ENCODE data around the gene TRIM5. TPM values are rescaled to one million over a fixed set of nuclear protein-coding genes. Genes with fewer than 3 reads are reported as not detected.
A peak's percentile ranks its signal among the peaks of the same experiment; 100 is the strongest.

TRIM5 gene
- total and polyA plus RNA-seq, 12 donors: 3.1 to 12.6 (median 7.3) TPM

DNA sequence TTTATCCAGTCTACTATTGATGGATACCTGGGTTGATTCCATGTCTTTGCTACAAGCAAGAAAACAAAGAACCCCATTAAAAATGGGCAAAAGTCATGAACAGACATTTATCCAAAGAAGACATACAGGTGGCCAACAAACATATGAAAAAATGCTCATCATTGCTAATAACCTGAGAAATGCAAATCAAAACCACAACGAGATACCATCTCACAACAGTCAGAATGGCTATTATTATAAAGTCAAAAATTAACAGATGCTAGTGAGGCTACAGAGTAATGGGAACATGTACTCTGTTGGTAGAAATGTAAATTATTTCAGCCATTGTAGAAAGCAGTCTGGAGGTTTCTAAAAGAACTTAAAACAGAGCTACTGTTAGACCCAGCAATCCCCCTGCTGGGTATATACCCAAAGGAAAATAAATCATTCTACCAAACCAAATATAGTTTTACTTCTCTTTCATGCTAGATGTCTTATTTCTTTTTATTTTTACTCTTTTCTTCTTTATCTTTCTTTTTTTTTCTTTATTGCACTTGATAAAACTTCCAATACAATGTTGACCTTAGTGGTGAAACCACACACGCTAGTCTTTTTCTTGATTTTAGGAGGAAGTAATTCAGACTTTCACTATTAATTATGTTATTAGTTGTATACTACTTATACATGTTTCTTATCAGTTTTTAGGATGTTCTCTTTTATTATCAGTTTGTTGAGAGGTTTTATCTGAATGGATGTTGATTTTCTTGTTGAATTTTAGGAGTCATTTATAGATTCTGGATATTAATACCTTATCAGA lies 19.1 kb upstream of the TRIM5 start:
- H3K27me3 ChIP-seq: no peaks in the 10 kb centered on the region
- H3K9me3 ChIP-seq: no peaks in the 10 kb centered on the region
- no peak overlapping the region for H3K4me3 ChIP-seq
- no peak overlapping the region for H3K27ac ChIP-seq
- peaks cover 0 to 100% (median 39%) of the 10 kb centered on the region in 9 donors for H3K36me3 ChIP-seq
- intact Hi-C loops (cut with DNase I): no loop called here
- peaks cover 0 to 21% (median 0%) of the 10 kb centered on the region in 9 donors for H3K4me1 ChIP-seq
- DNase-seq (no peak), ATAC-seq (no peak)
- TF ChIP-seq, protein P1, sequence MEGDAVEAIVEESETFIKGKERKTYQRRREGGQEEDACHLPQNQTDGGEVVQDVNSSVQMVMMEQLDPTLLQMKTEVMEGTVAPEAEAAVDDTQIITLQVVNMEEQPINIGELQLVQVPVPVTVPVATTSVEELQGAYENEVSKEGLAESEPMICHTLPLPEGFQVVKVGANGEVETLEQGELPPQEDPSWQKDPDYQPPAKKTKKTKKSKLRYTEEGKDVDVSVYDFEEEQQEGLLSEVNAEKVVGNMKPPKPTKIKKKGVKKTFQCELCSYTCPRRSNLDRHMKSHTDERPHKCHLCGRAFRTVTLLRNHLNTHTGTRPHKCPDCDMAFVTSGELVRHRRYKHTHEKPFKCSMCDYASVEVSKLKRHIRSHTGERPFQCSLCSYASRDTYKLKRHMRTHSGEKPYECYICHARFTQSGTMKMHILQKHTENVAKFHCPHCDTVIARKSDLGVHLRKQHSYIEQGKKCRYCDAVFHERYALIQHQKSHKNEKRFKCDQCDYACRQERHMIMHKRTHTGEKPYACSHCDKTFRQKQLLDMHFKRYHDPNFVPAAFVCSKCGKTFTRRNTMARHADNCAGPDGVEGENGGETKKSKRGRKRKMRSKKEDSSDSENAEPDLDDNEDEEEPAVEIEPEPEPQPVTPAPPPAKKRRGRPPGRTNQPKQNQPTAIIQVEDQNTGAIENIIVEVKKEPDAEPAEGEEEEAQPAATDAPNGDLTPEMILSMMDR (IDR thresholded peaks at IDR 0.05): no peak
- 90 to 91% methylated on average over 2 of the region's 2 CpGs for WGBS, 2 donors

DNA sequence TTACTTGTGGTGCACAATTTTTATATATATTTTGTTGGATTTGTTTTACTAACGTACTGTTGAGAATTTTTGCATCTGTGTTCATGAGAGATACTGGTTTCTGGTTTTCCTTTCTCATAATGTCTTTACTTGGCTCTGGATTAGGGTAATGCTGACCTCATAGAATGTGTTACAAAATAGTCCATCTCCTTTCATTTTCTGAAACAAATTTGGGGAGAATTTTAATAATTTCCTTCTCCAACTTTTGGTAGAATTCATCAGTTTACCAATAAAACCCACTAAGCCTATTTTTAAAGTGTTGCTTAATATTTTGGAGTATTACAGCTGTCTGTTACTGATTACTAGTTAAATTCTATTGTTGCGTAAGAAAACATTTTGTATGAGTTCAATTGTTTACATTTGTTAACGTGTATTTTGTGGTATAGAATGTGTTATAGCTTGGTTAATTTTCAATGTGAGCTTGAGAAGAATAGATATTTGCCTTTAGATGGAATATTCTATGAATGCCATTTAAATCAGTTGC lies 16.2 kb upstream of the TRIM5 start:
- DNase-seq (no peak), ATAC-seq (no peak)
- H3K9me3 ChIP-seq: no peaks in the 10 kb centered on the region
- TF ChIP-seq, protein P1 (IDR thresholded peaks at IDR 0.05): no peak
- H3K27me3 ChIP-seq: no peaks in the 10 kb centered on the region
- intact Hi-C loops (cut with DNase I): no loop called here
- WGBS, 2 donors: 55 to 67% methylated on average over 3 of the region's 3 CpGs
- H3K4me1 ChIP-seq: peaks cover 0 to 25% (median 0%) of the 10 kb centered on the region in 9 donors
- H3K27ac ChIP-seq: no peak overlapping the region
- no peak overlapping the region for H3K4me3 ChIP-seq
- peaks cover 0 to 100% (median 29%) of the 10 kb centered on the region in 9 donors for H3K36me3 ChIP-seq

DNA sequence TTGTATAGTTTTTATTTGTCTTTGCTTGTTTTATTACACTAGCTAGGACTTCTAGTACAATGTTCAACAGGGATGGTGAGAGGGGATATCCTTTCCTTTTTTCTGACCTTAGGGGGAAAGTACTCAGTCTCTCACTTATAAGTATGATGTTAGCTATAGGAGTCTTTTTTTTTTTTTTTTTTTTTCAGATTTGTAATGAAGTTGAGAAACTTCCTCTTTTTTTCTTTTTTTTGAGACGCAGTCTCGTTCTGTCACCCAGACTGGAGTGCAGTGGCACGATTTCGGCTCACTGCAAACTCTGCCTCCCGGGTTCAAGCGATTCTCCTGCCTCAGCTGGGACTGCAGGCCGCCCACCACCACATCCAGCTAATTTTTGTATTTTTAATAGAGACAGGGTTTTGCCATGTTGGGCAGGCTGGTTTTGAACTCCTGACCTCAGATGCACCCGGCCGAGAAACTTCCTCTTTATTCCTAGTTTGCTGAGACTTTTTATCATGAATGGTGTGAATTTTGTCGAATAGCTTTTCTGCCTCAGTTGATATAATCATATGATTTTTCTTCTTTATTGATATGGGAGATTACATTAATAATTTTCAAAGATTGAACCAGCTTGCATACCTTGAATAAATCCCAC lies 15.7 kb upstream of the TRIM5 start:
- DNase-seq (no peak), ATAC-seq (no peak)
- H3K4me1 ChIP-seq: peaks cover 0 to 27% (median 0%) of the 10 kb centered on the region in 9 donors
- H3K36me3 ChIP-seq: peaks cover 0 to 97% (median 29%) of the 10 kb centered on the region in 9 donors
- WGBS, 2 donors: 86 to 91% methylated on average over 10 of the region's 10 CpGs
- peak overlapping the region in 1 of 10 donors; percentile 33 for H3K4me3 ChIP-seq
- H3K9me3 ChIP-seq: no peaks in the 10 kb centered on the region
- TF ChIP-seq, protein P1 (IDR thresholded peaks at IDR 0.05): no peak
- intact Hi-C loops (cut with DNase I): no loop called here
- peak overlapping the region in 1 of 10 donors; percentile 64 for H3K27ac ChIP-seq
- H3K27me3 ChIP-seq: no peaks in the 10 kb centered on the region

DNA sequence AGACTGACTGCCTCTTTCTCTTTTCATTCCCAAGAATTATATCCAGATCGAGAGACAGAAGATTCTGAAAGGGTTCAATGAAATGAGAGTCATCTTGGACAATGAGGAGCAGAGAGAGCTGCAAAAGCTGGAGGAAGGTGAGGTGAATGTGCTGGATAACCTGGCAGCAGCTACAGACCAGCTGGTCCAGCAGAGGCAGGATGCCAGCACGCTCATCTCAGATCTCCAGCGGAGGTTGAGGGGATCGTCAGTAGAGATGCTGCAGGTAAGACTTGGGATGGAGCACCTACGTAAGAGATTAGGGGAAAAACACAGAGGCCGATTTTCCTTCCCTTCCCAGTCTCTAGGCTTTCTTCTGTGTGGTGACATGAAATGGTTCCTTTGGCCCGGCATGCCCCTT lies 13.4 kb upstream of the TRIM5 start:
- Histone ChIP-seq H3K4me1 (peaks cover 0 to 38% (median 7%) of the 10 kb centered on the region in 9 donors), H3K27ac (no peak overlapping the region), H3K36me3 (peaks cover 0 to 87% (median 22%) of the 10 kb centered on the region in 9 donors), H3K4me3 (no peak overlapping the region), H3K27me3 (no peaks in the 10 kb centered on the region), H3K9me3 (no peaks in the 10 kb centered on the region)
- 91 to 93% methylated on average over 7 of the region's 7 CpGs for WGBS, 2 donors
- intact Hi-C loops (cut with DNase I): loop anchor here in 1 of 10 donors (5.0 kb wide), 1 partner anchor 109 kb away; the partner anchor contains the start of gene OR52N2
- no peak for ATAC-seq
- TF ChIP-seq, protein P1 (IDR thresholded peaks at IDR 0.05): no peak
- DNase-seq: no peak
